Measurements from ENCODE around the gene GSK3B.

DNA sequence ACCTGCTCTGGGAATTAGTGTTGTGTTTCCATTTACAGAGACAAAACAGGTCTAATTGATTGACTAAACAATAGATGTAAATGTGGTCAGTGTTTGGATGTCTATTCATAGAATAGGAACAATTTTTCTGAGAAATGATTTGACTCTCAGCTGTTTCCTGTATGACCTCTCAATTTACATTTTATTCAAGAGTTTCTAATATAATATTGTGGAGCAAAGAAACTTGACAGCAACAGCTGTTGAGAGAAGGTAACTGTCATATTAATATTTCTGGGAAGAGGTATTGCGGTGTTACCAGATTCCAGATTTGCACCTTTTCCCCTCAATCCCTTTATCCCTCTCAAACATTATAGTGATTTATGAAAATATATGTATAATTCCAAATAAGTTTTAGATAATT, 316.1 kb downstream of the GSK3B start:
- TF ChIP-seq, protein P1, sequence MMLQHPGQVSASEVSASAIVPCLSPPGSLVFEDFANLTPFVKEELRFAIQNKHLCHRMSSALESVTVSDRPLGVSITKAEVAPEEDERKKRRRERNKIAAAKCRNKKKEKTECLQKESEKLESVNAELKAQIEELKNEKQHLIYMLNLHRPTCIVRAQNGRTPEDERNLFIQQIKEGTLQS (IDR thresholded peaks at IDR 0.05; ENCODE audit: borderline replicate concordance, extremely low read depth, low read depth, low read length) = no peak
- TF ChIP-seq MEF2A (IDR thresholded peaks at IDR 0.05; ENCODE audit: insufficient read depth, low read depth, low read length) = no peak
- TF ChIP-seq, protein P2, sequence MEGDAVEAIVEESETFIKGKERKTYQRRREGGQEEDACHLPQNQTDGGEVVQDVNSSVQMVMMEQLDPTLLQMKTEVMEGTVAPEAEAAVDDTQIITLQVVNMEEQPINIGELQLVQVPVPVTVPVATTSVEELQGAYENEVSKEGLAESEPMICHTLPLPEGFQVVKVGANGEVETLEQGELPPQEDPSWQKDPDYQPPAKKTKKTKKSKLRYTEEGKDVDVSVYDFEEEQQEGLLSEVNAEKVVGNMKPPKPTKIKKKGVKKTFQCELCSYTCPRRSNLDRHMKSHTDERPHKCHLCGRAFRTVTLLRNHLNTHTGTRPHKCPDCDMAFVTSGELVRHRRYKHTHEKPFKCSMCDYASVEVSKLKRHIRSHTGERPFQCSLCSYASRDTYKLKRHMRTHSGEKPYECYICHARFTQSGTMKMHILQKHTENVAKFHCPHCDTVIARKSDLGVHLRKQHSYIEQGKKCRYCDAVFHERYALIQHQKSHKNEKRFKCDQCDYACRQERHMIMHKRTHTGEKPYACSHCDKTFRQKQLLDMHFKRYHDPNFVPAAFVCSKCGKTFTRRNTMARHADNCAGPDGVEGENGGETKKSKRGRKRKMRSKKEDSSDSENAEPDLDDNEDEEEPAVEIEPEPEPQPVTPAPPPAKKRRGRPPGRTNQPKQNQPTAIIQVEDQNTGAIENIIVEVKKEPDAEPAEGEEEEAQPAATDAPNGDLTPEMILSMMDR (IDR thresholded peaks at IDR 0.05 in 2 of 3, conservative IDR thresholded peaks at IDR 0.05 in 1 of 3; ENCODE audit: control insufficient read depth in 2 of 3, extremely low read depth in 1 of 3, insufficient read depth in 1 of 3, low read depth in 3 of 3, low read length in 3 of 3) = no peak
